Activated CD8-positive, alpha-beta memory T cell treated with anti-CD3 and anti-CD28 coated beads, Interleukin-2, amount 10 ng/mL, durations not matched to agents 7 days and 5 days (primary cell): ENCODE data around the gene ANKRD13B. TPM values are rescaled to one million over a fixed set of nuclear protein-coding genes. Genes with fewer than 3 reads are reported as not detected.

Experiments
- ATAC-seq: fragments of 150-1000 bp; cut with Tn5 transposase; one replicate; pipeline ENCODE4 v1.10.0; 2021; ENCODE audit warnings: moderate library complexity
- CTCF ChIA-PET: fragments of 350-600 bp; sonication (Branson Sonifier 250); formaldehyde crosslinking; loops from one replicate; lab custom pipeline; 2021; ENCODE audit warnings: antibody characterized with exemption; lab: Charles Lee
- DNase-seq: peaks from one replicate; pipeline ENCODE4 v3.0.0-alpha.2; 2020
- H3K27ac Mint-ChIP-seq: one replicate; pipeline ENCODE4 v1.8.0; 2021; ENCODE audit warnings: mild to moderate bottlenecking, mixed read lengths
- H3K27me3 Mint-ChIP-seq: one replicate; pipeline ENCODE4 v1.8.0; 2021; ENCODE audit warnings: mixed read lengths
- H3K36me3 Mint-ChIP-seq: one replicate; pipeline ENCODE4 v1.8.0; 2021; ENCODE audit warnings: mild to moderate bottlenecking, mixed read lengths
- H3K4me1 Mint-ChIP-seq: one replicate; pipeline ENCODE4 v1.8.0; 2021; ENCODE audit warnings: mixed read lengths
- H3K4me3 Mint-ChIP-seq: one replicate; pipeline ENCODE4 v1.8.0; 2021; ENCODE audit warnings: mild to moderate bottlenecking, moderate library complexity, mixed read lengths
- H3K9me3 Mint-ChIP-seq: one replicate; pipeline ENCODE4 v1.8.0; 2022; ENCODE audit warnings: low read depth, mixed read lengths
- total RNA-seq, 2 experiments: library from RNA; stranded (reverse); gene quantifications; one replicate each; pipeline ENCODE4 v1.2.3, GENCODE V29; 2021

ANKRD13B gene
- total RNA-seq, 2 experiments from 2014 or later, result 15.6 to 20.1 TPM

DNA sequence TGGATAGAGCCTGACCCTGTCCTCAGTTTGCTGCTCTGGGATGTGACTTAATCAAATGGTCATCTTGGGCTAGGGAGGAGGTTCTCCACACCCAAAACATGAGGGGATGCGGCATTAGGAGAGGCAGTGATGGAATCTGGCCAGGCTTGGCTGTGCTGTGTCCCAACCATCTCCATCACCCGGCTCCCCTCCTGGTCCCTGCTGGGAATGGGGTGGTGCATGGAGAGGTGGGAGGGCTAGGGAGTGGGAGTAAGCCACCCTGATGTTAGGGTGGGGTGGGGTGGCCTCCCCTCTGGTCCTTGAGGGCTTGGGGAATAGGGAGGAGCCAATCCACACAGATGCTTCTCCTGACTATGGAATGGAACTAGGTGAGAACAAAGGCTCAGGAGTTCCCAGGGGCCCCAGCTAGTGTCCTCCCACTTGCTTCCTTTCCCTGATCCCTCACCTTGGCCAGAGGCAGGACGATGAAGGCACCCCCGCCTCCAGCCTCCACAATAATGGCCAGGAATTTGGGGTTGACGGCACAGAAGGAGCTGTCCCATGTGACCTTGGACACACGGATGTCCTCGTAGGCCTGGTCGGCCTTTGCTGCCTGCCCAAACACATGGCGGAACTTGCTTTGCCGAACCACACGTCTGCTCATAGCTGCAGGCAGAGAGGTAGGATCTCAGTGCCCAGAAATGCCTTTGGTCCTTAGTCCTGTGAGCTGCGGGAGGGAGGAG, 28.0 kb downstream of the ANKRD13B start:
- DNase-seq (no peak), ATAC-seq (no peak)
- no peaks in the 10 kb centered on the region for H3K36me3 Mint-ChIP-seq
- H3K4me1 Mint-ChIP-seq, result peaks cover 60% of the 10 kb centered on the region
- H3K4me3 Mint-ChIP-seq, result peak overlapping the region; percentile 40
- H3K27ac Mint-ChIP-seq, result no peak overlapping the region
- CTCF ChIA-PET, result interaction anchor here (0.9 to 24.4 kb wide), 6 partner anchors 18 to 187 kb away, joined by 3 to 458 read pairs (median 23); partner anchors contain the start of genes ABHD15 and TP53I13
- H3K27me3 Mint-ChIP-seq, result peaks cover 18% of the 10 kb centered on the region
- H3K9me3 Mint-ChIP-seq, result no peaks in the 10 kb centered on the region

DNA sequence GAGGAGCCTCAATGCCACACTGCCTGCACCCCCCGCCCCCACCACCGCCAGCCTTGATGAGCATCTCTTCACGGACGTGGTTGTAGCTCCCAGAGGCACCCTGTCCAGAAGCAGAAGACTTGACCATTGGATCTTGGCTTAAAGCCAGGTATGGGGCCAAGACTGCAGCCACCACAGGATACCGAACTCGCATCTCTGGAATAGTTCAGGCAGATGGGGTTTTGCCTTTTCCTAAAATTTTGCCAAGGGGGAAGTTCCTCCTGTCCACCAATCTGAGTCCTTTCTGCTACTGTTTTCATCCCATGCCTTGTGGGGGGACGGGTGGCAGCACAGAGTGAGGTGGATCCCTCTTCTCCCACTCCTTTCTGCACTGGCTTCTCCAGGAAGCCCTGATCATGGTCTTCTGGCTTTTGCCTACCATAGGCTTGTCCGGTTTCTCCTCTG, 28.8 kb downstream of the ANKRD13B start:
- Mint-ChIP-seq H3K27me3 (peaks cover 18% of the 10 kb centered on the region), H3K36me3 (no peaks in the 10 kb centered on the region), H3K9me3 (no peaks in the 10 kb centered on the region), H3K4me1 (peaks cover 51% of the 10 kb centered on the region), H3K4me3 (peak overlapping the region; percentile 65), H3K27ac (no peak overlapping the region)
- CTCF ChIA-PET, result interaction anchor here (0.9 to 24.4 kb wide), 4 partner anchors 17 to 186 kb away, joined by 3 to 458 read pairs (median 22); partner anchors contain the start of genes ABHD15 and TP53I13
- ATAC-seq, result no peak
- no peak for DNase-seq

DNA sequence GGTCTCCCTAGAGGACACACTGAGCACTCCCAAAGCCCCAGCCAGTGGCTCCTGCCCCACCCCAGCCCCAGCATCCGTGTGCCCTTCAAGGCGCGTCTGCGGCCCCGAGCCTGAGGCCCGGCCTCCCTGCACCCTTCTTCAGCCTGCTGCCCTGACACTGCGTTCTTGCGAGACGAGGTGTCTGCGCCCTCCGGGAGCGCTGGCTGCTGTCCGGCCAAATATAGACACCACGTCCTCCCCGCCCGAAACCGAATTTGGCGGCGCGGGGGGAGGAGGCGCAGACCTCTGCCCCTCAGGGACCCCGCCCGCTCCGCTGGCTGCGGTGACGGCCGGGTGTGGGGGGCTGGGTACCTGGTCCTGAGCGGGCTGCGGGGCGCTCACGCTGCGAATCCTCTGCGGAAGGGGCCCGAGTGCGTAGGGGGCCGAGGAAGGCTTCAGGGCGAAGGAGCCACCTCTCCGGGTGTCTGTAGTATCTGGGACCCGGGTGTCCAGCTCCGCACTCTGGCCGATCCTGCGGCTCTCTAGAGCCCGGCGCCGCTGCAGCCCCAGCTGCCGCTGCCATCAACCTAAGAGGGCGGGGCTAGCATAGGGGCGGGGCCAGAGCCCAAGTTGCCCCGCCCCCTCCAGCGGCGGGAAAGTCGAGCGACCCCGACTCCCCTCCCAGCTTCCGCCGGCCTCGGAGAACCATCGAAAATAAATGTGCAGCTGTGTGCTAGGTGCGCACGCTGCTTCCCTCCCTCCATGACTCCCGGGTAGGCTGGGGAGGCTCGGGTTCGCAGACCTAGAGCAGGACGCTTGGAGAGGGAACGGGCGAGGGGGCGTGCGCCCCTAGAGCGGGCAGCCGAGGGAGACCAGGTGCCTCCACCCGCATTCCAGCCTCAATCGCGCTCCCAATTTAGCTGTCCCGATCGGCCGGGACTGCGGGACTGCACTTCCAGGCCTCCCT, 29.7 kb downstream of the ANKRD13B start, which contains the start of gene CORO6:
CORO6 (minus strand) TSS at position 576 of the 946 bp plus-strand sequence. CDS start 1,491 bp downstream, outside the sequence.
- peak; percentile 64 for ATAC-seq
- H3K9me3 Mint-ChIP-seq, result no peaks in the 10 kb centered on the region
- CTCF ChIA-PET, result interaction anchor here (0.9 to 24.4 kb wide), 6 partner anchors 9 to 309 kb away, joined by 3 to 458 read pairs (median 4); partner anchors contain the start of genes ABHD15 and TP53I13
- peak within 1 kb of the TSS; percentile 65 for H3K4me3 Mint-ChIP-seq
- no peaks in the 10 kb centered on the region for H3K36me3 Mint-ChIP-seq
- peaks cover 16% of the 10 kb centered on the region for H3K27me3 Mint-ChIP-seq
- H3K4me1 Mint-ChIP-seq, result peaks cover 43% of the 10 kb centered on the region
- no peak within 1 kb of the TSS for H3K27ac Mint-ChIP-seq
- DNase-seq, result peak; percentile 66

GRCh38 chr17:29623283-29623647, 30.3 kb downstream of the ANKRD13B start:
- H3K4me3 Mint-ChIP-seq, result peak overlapping the region; percentile 65
- H3K4me1 Mint-ChIP-seq, result peaks cover 40% of the 10 kb centered on the region
- no peaks in the 10 kb centered on the region for H3K36me3 Mint-ChIP-seq
- no peak overlapping the region for H3K27ac Mint-ChIP-seq
- no peaks in the 10 kb centered on the region for H3K9me3 Mint-ChIP-seq
- DNase-seq (no peak), ATAC-seq (no peak)
- H3K27me3 Mint-ChIP-seq, result peaks cover 16% of the 10 kb centered on the region
- CTCF ChIA-PET, result interaction anchor here (1.2 to 24.4 kb wide), 4 partner anchors 10 to 160 kb away, joined by 3 to 458 read pairs (median 5); partner anchors contain the start of genes ABHD15 and TP53I13

GRCh38 chr17:29624586-29624985, 31.7 kb downstream of the ANKRD13B start:
- H3K36me3 Mint-ChIP-seq, result peaks cover 3% of the 10 kb centered on the region
- peaks cover 50% of the 10 kb centered on the region for H3K4me1 Mint-ChIP-seq
- H3K27me3 Mint-ChIP-seq, result peaks cover 15% of the 10 kb centered on the region
- DNase-seq, result peak; percentile 71
- peak overlapping the region; percentile 17 for H3K27ac Mint-ChIP-seq
- no peak overlapping the region for H3K4me3 Mint-ChIP-seq
- H3K9me3 Mint-ChIP-seq, result no peaks in the 10 kb centered on the region
- ATAC-seq, result no peak
- CTCF ChIA-PET, result interaction anchor here (2.8 to 24.4 kb wide), 4 partner anchors 7 to 154 kb away, joined by 16 to 458 read pairs (median 36); partner anchors contain the start of genes ABHD15 and TP53I13

DNA sequence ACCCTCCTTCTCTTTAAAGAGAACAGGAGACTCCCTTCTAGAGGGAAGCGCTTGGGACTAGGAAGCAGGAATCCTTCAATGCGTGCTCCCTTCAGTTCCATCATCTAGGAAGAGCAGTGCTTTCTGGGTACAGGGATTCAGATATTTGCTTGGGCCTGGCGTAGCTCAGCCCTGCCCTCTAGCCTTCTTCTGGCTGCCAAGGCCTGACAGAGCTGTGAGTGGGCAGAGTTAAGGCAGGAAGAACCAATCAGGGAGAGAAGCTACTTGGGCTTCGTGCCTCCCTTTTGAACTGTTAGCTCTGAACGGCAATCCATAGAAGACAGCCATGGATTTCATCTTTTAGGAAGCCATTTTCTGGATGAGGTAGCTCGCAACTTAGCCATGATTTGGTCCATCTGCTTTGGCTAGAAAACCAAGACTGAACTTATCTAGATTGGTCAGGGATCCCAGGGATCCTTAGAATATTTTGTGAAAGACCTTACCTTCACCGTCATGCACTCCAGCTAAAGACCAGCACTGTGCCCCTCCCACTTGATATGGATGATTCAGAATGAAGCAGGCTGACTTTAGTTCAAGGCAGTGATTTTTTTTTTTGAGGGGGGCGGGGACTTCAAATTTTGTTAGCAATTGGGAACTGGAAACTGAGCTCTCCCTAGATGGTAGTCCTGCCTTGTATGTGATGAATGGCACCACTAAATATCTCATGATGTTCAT, 32.3 kb downstream of the ANKRD13B start:
- no peak for DNase-seq
- H3K27me3 Mint-ChIP-seq, result peaks cover 9% of the 10 kb centered on the region
- H3K4me1 Mint-ChIP-seq, result peaks cover 55% of the 10 kb centered on the region
- CTCF ChIA-PET, result interaction anchor here (2.8 to 24.4 kb wide), 4 partner anchors 8 to 154 kb away, joined by 16 to 458 read pairs (median 36); partner anchors contain the start of genes ABHD15 and TP53I13
- ATAC-seq, result no peak
- H3K9me3 Mint-ChIP-seq, result no peaks in the 10 kb centered on the region
- H3K4me3 Mint-ChIP-seq, result no peak overlapping the region
- H3K36me3 Mint-ChIP-seq, result peaks cover 3% of the 10 kb centered on the region
- no peak overlapping the region for H3K27ac Mint-ChIP-seq

DNA sequence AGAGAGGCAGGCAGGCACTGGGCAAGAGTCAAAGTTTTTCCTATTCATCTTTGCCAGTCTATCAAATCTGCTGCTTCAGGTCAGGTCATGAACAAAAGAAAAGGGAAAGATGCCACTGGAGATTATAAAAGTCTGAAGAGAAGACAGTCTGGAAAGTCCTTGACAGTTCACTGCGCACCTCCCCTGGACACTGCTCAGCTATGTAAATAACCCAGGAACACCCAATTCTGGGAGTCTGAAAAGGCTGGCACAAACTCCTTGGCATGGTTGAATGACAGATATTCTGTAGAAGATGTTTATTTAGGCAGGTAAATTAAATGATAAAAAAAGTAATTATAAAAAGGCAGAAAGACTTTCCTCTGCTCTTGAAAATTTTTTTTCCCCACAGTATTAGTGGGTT, 35.0 kb downstream of the ANKRD13B start:
- Mint-ChIP-seq H3K36me3 (peaks cover 14% of the 10 kb centered on the region), H3K27ac (no peak overlapping the region), H3K27me3 (no peaks in the 10 kb centered on the region), H3K4me1 (peaks cover 47% of the 10 kb centered on the region), H3K4me3 (no peak overlapping the region), H3K9me3 (no peaks in the 10 kb centered on the region)
- CTCF ChIA-PET, result interaction anchor here (5.7 to 24.4 kb wide), 2 partner anchors 11 to 51 kb away, joined by 55 to 458 read pairs; partner anchors contain the start of genes ABHD15 and TP53I13
- ATAC-seq (no peak), DNase-seq (no peak)

DNA sequence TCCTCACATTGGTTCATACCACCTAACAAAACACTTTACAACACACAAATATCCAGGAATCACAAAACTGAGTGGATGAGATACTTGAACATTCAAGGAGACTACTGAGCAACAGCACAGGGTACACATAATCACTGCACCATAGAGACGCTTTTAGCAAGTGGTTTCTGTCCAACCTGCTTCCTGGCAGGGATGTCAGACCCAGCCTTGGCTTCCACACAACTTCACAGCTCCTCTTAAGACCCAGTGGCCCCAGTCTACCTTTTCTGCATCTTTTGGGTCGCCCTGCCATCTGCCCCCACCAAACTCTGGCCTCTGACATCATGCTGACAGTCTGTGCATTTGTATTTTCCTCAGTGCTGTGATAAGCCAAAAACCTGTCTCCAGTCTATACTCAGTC, 35.7 kb downstream of the ANKRD13B start:
- CTCF ChIA-PET, result interaction anchor here (1.0 to 5.7 kb wide), 3 partner anchors 10 to 151 kb away, joined by 3 to 55 read pairs (median 3); no protein-coding TSS in a partner anchor
- Mint-ChIP-seq H3K4me3 (no peak overlapping the region), H3K27ac (no peak overlapping the region), H3K27me3 (no peaks in the 10 kb centered on the region), H3K4me1 (peaks cover 43% of the 10 kb centered on the region), H3K9me3 (no peaks in the 10 kb centered on the region), H3K36me3 (peaks cover 14% of the 10 kb centered on the region)
- DNase-seq, result no peak
- no peak for ATAC-seq

DNA sequence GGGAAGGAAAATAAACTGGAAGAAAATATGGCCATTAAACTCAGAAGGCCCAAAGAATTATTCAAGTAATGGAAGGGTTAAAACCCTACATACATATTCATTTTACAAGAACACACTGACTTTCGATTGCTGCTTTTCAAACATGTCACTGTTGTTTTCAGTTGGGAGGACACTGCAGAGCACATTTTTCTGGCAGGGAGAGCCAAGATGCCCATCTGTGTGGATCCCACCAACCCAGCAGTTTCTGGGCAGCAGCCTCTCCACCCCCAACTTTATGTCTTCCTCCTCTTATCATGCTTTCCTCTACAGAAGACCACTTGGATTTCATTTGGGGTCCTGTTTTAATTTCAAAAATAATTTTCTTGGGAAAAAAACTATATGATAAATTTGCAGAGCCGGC, 36.9 kb downstream of the ANKRD13B start:
- peaks cover 37% of the 10 kb centered on the region for H3K4me1 Mint-ChIP-seq
- peak overlapping the region; percentile 18 for H3K27ac Mint-ChIP-seq
- H3K9me3 Mint-ChIP-seq, result no peaks in the 10 kb centered on the region

DNA sequence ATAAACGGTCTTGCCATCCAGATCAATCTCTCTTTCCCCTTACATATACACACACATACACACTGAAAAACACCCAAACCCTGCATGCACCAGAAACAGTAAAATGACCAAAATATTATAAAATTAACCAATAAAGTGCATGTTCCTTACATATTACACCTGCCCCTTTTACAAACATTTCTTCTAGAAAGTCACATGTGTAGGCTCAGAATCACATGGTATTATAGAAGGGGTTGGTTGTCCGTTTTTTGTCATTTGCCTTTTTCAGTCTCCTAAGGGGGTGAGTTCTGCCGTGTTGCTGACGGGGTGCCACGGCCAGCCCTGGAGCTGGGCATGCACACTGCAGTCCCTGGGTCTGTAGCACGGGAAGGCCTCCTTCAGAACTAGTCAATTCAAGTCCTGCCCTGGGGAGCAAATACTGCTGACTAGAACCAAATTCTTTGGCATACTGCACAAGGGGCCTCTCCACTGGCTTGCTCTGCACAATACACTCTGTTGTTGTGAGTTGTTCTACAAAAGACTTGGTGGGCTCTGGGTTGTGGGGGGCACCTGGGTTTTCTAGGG, 37.8 kb downstream of the ANKRD13B start:
- DNase-seq, result no peak
- ATAC-seq, result no peak
- Mint-ChIP-seq H3K4me3 (no peak overlapping the region), H3K27ac (no peak overlapping the region), H3K27me3 (no peaks in the 10 kb centered on the region), H3K9me3 (no peaks in the 10 kb centered on the region), H3K36me3 (peaks cover 30% of the 10 kb centered on the region), H3K4me1 (peaks cover 28% of the 10 kb centered on the region)
- CTCF ChIA-PET, result no interaction called here

More for the DNA sequence above, 36.9 kb downstream of the ANKRD13B start:
- ATAC-seq, result no peak
- H3K36me3 Mint-ChIP-seq, result peaks cover 23% of the 10 kb centered on the region
- CTCF ChIA-PET, result interaction anchor here (1.0 to 5.7 kb wide), 2 partner anchors 13 to 150 kb away, joined by 3 to 55 read pairs; no protein-coding TSS in a partner anchor
- no peak overlapping the region for H3K4me3 Mint-ChIP-seq
- no peak for DNase-seq
- H3K27me3 Mint-ChIP-seq, result no peaks in the 10 kb centered on the region

DNA sequence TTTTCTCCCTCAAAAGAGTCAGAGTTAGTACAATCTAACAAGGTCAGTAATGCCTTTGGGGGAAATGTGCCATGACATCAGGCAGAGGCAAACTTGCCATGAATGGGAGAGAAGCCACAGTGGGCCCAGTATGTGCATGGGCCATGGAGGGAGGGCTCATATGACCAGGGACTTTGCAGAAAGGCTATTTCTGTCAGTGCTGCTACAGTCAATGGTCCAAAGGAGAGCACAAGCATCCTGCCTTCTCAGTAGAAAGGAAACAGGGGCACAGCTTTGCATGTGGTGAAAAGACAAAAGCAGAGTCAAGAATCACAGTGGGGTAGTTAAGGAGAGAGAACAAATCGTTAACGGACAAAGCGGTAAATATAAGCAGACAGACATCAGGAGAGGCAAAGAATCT, 41.0 kb downstream of the ANKRD13B start:
- CTCF ChIA-PET, result interaction anchor here (0.7 to 3.7 kb wide), 5 partner anchors 10 to 460 kb away, joined by 3 to 19 read pairs (median 3); no protein-coding TSS in a partner anchor
- ATAC-seq (peak; percentile 51), DNase-seq (no peak)
- H3K27ac Mint-ChIP-seq, result peak overlapping the region; percentile 61
- H3K36me3 Mint-ChIP-seq, result peaks cover 40% of the 10 kb centered on the region
- peak overlapping the region; percentile 5 for H3K4me3 Mint-ChIP-seq
- no peaks in the 10 kb centered on the region for H3K27me3 Mint-ChIP-seq
- peaks cover 23% of the 10 kb centered on the region for H3K4me1 Mint-ChIP-seq
- H3K9me3 Mint-ChIP-seq, result no peaks in the 10 kb centered on the region

DNA sequence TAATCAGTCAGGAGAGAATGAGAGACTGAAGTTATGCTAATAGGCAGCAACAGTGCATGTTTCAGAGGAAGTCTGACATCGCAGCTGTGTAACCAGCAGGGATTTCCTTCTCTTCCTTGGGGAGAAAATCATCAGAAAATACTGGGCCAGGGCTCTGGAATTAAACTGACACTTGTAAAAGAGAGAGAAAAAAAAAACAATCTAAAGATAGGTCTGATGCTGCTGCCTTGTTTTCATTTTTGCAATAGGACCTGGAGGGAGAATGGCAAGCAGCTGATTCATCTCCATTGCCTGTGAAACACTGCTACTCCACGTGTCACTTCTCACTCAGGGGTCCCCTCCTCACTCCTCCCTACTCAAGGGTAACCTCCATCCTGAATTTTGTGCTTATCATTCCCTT, 47.5 kb downstream of the ANKRD13B start:
- DNase-seq (no peak), ATAC-seq (no peak)
- Mint-ChIP-seq H3K4me3 (no peak overlapping the region), H3K4me1 (peaks cover 21% of the 10 kb centered on the region), H3K27me3 (no peaks in the 10 kb centered on the region), H3K36me3 (peaks cover 28% of the 10 kb centered on the region), H3K9me3 (no peaks in the 10 kb centered on the region), H3K27ac (peak overlapping the region; percentile 42)
- CTCF ChIA-PET, result interaction anchor here (1.4 to 6.7 kb wide), 10 partner anchors 9 to 464 kb away, joined by 3 to 124 read pairs (median 9); partner anchors contain the start of gene SSH2
